Measurements from ENCODE around the gene AMN1.

AMN1 gene

GRCh38 chr12:31629756-31630732, 98.8 kb downstream of the AMN1 start:
- in situ Hi-C loops (cut with HindIII; ENCODE audit: low pct_unique_long_range_greater_than_20kb, low sequenced_read_pairs): no loop called here
- TF ChIP-seq JUND (IDR thresholded peaks at IDR 0.05; ENCODE audit: low read depth): no peak
- no peak for DNase-seq (ENCODE audit: low read depth in 1 of 2, low spot score in 1 of 2)

DNA sequence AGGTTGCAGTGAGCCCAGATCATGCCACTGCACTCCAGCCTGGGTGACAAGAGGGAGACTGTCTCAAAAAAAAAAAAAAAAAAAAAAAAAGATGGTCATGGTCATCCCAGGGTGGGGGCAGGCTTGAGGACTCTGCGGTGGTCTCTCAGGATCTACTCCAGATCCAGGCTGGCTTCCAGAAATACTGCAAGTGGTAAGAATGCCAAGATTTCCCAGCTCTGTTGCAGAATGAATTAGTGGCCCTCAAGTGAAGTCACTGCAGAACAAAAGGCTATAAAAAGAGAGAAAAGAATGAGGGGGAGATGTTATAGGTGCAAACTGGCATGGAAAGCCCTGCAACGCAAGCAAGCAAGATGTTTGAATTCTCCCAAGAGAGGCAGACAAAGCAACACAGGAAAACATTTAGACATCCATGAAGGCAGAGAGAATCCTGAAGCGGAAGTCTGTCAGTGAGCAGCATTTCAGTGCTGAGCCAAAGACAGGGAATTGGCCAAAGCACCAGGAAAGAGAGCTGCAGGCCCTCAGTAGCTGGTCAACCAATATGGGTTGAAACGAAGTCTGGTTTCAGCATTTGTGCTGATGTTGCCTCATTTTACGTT, 101.3 kb downstream of the AMN1 start:
- no peak for TF ChIP-seq JUND (IDR thresholded peaks at IDR 0.05; ENCODE audit: low read depth)
- in situ Hi-C loops (cut with HindIII; ENCODE audit: low pct_unique_long_range_greater_than_20kb, low sequenced_read_pairs): no loop called here
- DNase-seq (ENCODE audit: low read depth in 1 of 2, low spot score in 1 of 2): no peak

- no peak for TF ChIP-seq JUND (IDR thresholded peaks at IDR 0.05; ENCODE audit: low read depth)
- DNase-seq (ENCODE audit: low read depth in 1 of 2, low spot score in 1 of 2): no peak
- in situ Hi-C loops (cut with HindIII; ENCODE audit: low pct_unique_long_range_greater_than_20kb, low sequenced_read_pairs): no loop called here
Measured at GRCh38 chr12:31626270-31626995, 102.4 kb downstream of the AMN1 start.

DNA sequence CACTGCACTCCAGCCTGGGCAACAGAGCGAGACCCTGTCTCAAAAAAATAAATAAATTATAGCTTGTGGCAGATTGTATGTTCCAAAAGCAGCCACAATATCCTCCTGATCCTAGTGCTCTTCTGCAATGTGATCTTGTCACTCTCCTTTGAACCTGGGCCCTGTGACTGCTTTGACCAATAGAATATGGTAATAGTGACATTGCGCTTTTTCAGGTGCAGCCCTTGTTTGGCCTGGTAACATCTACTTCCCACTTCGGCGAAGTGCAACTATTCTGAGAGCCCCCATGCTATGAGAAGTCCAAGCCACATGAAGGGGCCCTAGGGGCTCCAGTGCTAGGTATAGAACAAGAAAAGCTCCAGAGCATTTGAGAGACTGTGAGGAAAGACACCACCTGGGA, 106.8 kb downstream of the AMN1 start:
- no peak for TF ChIP-seq JUND (IDR thresholded peaks at IDR 0.05; ENCODE audit: low read depth)
- in situ Hi-C loops (cut with HindIII; ENCODE audit: low pct_unique_long_range_greater_than_20kb, low sequenced_read_pairs): no loop called here
- DNase-seq (ENCODE audit: low read depth in 1 of 2, low spot score in 1 of 2): no peak

All from T47D (cell line).